GM18517 (cell line): ENCODE results near the gene NTM.

ENCODE experiments used
- ATAC-seq: cut with Tn5 transposase; IDR thresholded peaks from one replicate; pipeline ENCODE4 v1.9.1; 2021; ENCODE audit warnings: mild to moderate bottlenecking, moderate library complexity; ENCODE audit not compliant: unreplicated experiment

Gene NTM

GRCh38 chr11:131372234-131372962 is 2.0 kb downstream of the NTM start:
- no peak for ATAC-seq

GRCh38 chr11:131373095-131373725 is 2.8 kb downstream of the NTM start:
- ATAC-seq = no peak

GRCh38 chr11:131373756-131374155 is 3.3 kb downstream of the NTM start:
- no peak for ATAC-seq

GRCh38 chr11:131375421-131375820 is 5.0 kb downstream of the NTM start:
- ATAC-seq = no peak

GRCh38 chr11:131375915-131376314 is 5.5 kb downstream of the NTM start:
- no peak for ATAC-seq

GRCh38 chr11:131378931-131379330 is 8.5 kb downstream of the NTM start:
- peak; percentile 82 for ATAC-seq

- ATAC-seq = no peak
Observed at GRCh38 chr11:131385763-131386390, 15.5 kb downstream of the NTM start.

- ATAC-seq = no peak
Observed at GRCh38 chr11:131386408-131386807, 16.0 kb downstream of the NTM start.

- ATAC-seq = no peak
Observed at GRCh38 chr11:131388030-131388429, 17.6 kb downstream of the NTM start.

- ATAC-seq = no peak
Observed at GRCh38 chr11:131389582-131389981, 19.2 kb downstream of the NTM start.

- ATAC-seq = no peak
Observed at GRCh38 chr11:131391176-131391575, 20.8 kb downstream of the NTM start.

- no peak for ATAC-seq
Observed at GRCh38 chr11:131392528-131393255, 22.3 kb downstream of the NTM start.

GRCh38 chr11:131393691-131394090 is 23.3 kb downstream of the NTM start:
- ATAC-seq = no peak

GRCh38 chr11:131397675-131398074 is 27.3 kb downstream of the NTM start:
- ATAC-seq = no peak

GRCh38 chr11:131402040-131402439 is 31.6 kb downstream of the NTM start:
- ATAC-seq = no peak

GRCh38 chr11:131404010-131404409 is 33.6 kb downstream of the NTM start:
- ATAC-seq = no peak

- no peak for ATAC-seq
Observed at GRCh38 chr11:131408025-131408640, 37.7 kb downstream of the NTM start.

GRCh38 chr11:131409345-131409744 is 38.9 kb downstream of the NTM start:
- no peak for ATAC-seq

- ATAC-seq = no peak
Observed at GRCh38 chr11:131411636-131412035, 41.2 kb downstream of the NTM start.

- ATAC-seq = no peak
Observed at GRCh38 chr11:131412061-131412460, 41.6 kb downstream of the NTM start.

GRCh38 chr11:131413217-131413616 is 42.8 kb downstream of the NTM start:
- ATAC-seq = no peak
